GM10847 (cell line): ENCODE data around the gene HLA-A.

Experiments
- POLR2A ChIP-seq: IDR thresholded peaks from 2 replicates; pipeline ENCODE4 v1.6.1; 2011; ENCODE audit not compliant: insufficient read length; ENCODE audit errors: extremely low read depth

The HLA-A gene

DNA sequence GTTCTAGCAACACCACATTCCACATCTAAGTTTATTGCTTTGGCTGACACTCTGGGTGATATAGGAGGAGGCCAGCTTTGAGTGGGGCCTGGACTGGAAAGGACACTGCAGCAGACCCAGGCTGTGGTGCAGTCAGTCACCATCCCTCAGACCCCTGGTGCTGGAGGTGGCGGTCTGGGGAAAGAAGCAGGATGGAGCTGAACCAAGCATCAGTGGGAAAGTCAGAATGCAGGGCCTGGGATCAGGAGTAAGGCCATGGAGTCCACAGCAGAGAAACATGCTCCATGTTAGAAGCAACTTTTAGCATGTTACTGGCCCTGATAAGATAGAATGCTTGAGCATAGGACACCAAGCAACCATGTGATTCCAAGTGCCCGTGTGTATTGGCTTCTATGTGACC is 5.9 kb downstream of the HLA-A start:
- TF ChIP-seq POLR2A: no peak

DNA sequence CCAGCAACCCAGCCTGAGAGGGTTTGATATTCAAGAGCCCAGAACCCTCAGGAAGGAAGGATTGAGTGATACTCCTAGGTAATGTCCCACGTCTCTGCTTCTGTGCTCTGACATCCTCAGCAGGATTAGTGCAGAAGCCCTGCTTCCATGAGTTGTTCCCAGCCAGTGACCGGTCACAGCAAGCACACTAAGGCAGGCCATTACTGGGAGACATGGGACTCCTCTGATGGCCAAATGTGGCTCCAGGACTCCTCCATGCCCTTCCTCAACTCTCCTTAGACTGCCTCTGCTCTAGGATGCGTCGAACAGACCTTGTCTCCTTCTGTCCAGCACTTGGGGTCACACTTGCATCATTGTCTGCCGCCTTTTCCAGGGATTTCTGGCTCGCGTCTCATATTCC is 7.6 kb downstream of the HLA-A start:
- TF ChIP-seq POLR2A: no peak

DNA sequence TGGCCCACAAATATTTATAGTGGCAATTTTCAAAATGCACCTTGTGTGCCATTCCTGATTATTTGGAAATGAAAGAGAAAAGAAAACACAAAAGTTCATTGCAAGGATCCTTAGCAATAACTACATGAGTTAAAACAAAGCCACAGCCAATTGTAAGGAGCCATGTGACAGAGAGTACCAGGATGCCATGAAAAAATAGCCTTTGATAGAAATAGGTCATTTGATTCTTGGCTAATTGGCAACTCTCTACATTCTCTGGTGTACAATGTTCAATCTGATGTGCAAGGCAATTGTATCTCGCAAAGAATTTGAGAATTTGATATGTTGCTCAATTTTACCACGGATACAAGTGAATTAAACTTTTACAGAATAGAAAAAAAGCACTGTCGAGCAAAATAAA is 9.6 kb downstream of the HLA-A start:
- TF ChIP-seq POLR2A: no peak

DNA sequence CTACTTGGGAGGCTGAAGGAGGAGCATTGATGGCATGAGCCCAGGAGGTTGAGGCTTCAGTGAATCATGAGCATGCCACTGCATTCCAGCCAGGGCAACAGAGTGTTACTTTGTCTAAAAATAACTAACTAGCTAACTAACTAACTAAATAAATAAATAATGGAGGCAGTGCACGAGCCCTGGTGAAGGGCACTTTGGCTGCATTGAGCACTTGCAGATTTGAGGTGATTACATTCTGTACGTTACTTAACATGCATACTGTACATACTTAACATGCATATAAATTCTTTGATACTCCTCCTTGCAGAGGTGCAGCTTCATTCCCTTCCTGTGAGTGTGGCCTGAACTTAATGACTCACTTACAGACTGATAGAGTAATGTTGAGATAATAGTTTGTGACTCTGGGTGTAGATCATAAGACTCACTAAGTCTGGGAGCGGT is 10.7 kb downstream of the HLA-A start:
- TF ChIP-seq POLR2A: no peak

DNA sequence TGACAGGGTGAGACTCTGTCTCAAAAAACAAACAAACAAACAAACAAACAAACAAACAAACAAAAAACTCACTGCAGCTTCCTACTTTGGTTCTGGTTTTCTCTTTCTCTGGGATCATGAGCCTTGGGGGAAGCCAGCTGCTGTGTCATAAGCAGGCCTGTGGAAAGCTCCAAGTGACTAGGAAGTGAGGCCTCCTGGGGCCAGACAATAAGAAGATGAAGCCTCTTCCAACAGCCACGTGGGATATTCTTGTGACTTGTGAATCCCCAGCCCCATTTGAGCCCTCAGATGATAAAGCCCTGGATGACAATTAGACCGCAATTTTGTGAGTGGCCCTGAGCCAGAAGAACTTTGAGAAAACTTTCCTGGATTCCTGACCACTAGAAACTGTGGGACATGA is 11.4 kb downstream of the HLA-A start:
- TF ChIP-seq POLR2A: no peak

DNA sequence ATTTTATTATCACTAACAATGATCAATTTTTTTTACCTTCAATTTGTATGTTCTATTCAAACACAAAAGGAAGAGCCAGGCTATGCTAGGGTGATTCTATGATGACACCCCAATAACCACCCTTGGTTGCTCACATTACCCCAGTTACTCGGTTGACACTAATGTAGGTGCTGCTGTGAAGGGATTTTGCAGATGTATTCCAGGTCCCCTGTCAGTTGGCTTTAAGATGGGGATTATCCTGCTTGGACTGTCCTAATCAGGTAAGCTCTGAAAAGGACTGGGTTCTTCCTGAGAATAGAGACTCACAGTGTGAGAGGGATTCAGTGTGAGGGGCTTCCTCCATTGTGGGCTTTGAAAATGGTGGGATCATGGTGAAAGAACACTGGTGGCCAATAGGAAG is 11.9 kb downstream of the HLA-A start:
- TF ChIP-seq POLR2A: no peak

DNA sequence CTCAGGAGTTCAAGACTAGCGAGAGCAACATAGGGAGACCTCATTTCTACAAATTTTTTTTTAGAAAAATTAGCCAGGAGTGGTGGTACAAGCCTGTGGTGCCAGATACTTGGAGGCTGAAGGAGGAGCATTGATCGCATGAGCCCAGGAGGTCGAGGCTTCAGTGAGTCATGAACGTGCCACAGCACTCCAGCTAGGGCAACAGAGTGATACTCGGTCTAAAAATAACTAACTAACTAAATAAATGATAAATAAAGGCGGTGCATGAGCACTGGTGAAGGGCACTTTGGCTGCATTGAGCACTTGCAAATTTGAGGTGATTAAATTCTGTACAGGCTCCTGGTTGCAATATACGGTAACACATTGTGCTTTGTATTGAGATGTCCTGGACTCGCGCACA is 13.5 kb downstream of the HLA-A start:
- no peak for TF ChIP-seq POLR2A

DNA sequence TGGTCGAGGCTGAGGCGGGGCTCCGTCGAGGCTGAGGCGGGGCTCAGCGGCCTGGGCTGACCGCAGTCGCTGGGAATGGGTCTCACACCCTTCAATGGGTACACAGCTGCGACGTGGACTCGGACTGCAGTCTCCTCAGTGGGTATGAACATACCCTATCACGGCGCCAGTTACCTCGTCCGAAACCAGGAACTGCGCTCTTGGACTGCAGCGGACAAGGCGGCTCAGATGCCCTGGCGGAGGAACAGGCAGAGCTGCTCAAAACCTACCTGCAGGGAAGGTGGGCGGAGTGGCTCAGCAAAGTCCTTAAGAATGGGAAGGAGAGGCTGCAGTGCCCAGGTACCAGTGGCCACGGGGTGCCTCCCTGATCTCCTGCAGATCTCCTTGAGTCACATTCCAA is 14.2 kb downstream of the HLA-A start:
- no peak for TF ChIP-seq POLR2A

DNA sequence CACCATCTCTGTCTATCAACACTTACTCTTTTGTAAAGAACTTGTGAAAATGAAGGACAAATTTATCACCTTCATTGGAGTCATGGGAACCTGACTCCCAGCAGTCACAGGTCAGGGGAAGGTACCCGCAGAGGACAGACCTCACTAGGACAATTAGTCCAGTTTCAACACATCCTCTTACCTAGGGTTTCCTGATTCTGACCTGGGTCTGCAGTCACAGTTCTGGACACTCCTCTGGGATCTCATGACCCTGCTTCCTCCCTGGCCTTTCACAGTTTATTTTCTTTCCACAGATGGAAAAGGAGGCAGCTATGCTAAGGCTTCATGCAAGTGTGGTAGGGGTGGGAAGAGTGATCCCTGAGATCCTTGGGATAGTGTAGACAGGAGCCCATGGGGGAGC is 15.7 kb downstream of the HLA-A start:
- no peak for TF ChIP-seq POLR2A

DNA sequence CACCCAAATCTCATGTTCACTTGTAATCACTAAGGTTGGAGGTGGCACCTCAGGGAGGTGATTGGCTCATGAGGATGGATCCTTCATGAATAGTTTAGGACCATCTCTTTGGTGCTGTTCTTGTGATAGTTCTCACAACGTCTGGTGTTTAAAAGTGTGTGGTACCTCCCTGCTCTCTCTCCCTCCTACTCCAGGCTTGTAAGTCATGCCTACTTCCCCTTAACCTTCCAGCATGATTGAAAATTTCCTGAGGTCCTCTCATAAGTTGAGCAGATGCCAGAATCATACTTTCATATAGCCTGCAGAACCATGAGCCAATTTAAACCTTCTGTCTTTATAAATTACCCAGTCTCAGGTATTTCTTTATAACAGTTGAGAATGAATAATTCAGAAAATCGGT is 16.6 kb downstream of the HLA-A start:
- TF ChIP-seq POLR2A: no peak

DNA sequence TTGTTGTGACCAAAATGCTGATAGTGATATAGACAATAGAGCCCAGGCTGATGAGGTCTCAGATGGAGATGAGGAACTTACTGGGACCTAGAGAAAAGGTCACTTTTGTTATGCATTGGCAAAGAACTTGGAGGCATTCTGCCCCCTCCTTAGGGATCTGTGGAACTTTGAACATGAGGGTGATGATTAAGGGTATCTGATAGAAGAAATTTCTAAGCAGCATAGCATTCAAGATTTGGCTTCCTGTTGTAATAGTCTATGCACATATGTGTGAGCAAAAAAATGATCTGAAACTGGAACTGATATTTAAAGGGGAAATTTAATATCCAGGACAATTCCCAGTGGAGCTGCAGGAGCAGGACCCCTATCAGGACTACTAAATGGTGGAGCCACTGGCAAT is 17.1 kb downstream of the HLA-A start:
- no peak for TF ChIP-seq POLR2A

DNA sequence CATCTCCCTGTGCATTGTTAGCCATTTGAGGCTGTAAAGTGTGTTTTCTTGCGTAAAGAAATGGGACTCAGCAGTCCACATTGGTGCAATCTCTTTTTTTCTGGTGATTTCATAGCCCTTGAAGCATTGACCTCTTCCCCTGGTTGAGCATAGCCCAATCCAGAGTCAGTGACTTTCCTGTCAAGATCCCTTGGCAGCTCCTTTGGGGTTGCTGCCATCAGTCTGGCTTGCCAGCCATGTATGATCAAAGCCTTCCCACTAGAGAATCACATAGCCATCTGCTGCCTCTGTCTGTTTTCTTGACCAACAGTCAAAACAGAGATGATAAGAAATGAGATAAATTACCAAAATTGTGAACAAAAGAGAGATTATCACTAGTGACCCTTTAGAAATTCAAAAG is 19.6 kb downstream of the HLA-A start:
- no peak for TF ChIP-seq POLR2A

DNA sequence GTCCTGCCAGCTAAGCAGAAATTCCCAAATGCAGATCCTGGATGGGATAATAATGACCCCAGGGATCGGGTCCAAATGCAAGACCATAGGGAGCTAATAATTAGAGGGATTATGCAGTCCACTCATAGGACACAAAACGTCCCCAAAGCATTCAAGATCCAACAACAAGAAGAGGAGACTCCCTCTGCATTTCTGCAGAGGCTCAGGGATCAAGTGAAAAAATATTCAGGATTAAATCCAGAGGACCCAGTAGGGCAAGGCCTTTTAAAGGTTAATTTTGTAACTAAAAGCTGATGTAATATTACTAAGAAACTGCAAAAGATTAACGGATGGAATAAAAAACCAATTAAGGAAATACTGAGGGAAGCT is 22.2 kb downstream of the HLA-A start:
- TF ChIP-seq POLR2A: no peak

DNA sequence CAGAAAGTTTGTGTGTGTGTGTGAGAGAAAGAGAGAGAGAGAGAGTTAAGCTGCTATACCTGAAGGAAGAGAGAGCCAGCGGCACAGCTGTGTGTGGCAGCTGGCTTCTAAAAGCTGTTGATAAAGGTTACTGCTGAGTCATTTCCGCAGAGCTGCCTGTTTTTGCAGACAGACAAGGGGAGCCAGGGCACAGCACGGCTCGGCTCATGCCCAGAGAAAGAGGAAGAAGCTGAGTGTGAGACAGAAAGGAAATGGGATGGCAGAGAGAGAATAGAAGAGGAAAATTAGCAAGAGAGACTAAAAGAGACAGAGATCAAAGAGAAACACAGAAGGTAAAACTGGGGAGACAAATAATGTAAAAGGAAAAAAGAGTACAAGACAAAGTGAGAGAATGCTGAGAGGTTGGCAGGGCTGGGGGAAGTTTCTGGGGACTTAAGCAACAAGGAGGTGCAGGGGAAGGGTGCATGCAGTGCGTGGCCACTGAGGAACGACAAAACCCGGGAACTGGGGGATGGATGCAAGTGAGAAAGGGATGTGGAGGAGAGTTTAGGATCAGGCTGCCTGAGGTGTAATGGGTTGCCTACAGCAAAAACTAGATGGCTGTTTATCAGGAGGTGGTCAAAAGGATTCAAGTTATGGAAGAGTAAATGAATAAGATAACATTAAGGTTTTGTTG is 22.7 kb downstream of the HLA-A start:
- TF ChIP-seq POLR2A: peak; percentile 34

DNA sequence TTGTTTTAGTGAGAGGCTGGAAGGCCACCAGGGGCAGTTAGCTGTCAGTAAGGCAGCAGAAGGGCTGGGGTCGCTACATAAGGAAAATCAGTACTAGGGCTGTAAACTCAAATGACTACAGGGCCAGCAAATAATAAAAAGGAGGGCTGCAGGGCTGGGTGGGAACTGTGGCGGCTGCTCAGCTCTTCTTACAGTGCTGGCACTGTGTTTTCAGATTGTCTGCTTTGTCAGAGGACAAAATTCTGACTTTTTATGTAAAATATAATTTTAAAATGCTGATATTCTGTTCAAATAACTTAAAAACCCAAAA is 23.2 kb downstream of the HLA-A start:
- no peak for TF ChIP-seq POLR2A

DNA sequence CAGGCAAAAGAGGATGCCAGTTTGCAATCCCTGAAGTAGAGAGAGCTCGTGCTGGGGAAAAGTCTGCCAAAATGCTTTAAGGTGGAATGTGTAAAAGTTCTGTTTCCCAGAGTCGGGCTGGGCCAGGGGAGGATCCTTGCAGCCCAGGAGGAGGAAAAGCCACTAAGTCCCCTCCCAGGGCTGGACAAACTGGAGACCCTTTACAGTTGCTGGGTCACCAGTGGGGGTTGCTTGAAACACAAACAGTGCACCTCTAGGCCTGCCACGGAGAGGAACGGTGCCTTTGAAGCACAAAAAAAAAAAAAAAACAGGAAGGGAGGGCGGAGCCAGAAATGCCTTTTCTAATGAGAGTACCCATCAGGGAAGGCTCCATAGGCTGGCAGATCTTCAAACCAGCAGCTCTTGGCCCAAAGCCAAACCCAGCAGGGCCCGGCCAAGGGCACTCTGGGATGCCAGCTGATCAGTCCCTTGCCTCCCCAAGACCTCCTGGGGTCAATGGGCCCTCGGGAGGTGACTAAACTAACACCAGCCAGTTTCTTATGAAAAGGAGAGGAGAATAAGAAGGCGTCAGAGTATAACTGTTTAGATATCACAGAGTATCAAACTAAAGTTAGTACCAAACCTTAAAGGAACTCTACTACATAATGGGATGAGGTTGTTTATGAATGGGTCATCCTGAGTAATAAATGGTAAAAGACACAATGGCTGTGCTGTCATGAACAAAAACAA is 23.7 kb downstream of the HLA-A start:
- TF ChIP-seq POLR2A: no peak

DNA sequence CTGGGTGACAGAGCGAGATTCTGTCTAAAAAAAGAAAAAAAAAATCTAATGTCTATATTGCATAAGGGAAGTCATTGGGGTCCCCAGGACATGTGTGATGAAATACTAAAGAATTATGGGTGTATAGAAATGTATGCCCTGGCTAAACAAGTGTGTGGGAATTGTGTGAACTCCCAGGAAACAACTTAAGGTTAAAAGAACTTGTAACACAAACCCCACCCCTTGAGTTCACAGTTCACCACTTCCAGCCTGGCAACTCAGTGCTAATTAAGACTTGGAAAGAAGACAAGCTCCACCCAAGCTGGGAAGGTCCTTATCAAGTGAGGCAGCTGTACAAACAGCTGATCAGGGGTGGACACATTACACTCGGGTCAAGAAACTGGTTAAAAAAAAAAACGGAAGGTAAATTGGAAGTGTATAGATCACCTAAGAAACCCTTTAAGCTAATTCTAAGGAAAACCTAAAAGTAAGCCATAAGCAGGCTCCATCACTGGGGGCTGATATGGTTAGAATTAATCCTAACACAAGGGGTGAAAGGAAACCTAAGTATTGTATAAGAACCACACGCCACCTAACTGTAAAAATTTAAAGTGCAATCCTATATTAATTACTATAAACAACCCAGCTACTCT is 25.2 kb downstream of the HLA-A start:
- no peak for TF ChIP-seq POLR2A
